GM12878 (cell line): Measurements from ENCODE around the gene MINPP1. TPM values are rescaled to one million over a fixed set of nuclear protein-coding genes. Genes with fewer than 3 reads are reported as not detected.

Experiments used
- ASH2L ChIP-seq: fragments of 300-600, 200-600 bp; sonication (generic); IDR thresholded peaks from 2 replicates; pipeline ENCODE4 v1.6.1; 2017; ENCODE audit warnings: low read depth, mild to moderate bottlenecking, borderline replicate concordance
- CHD1 ChIP-seq: IDR thresholded peaks from 2 replicates; pipeline ENCODE4 v1.6.1; 2012; ENCODE audit warnings: low read depth, low read length, improper control_type of control experiment
- CUX1 ChIP-seq: IDR thresholded peaks from 2 replicates; pipeline ENCODE4 v1.6.1; 2012; ENCODE audit warnings: improper control_type of control experiment, low read depth, low read length; ENCODE audit not compliant: insufficient replicate concordance
- DPF2 ChIP-seq: fragments of 450-650 bp; IDR thresholded peaks from 2 replicates; pipeline ENCODE4 v1.6.1; 2017; ENCODE audit warnings: mild to moderate bottlenecking
- E2F8 ChIP-seq: fragments of 450-650 bp; IDR thresholded peaks from 2 replicates; pipeline ENCODE4 v1.6.1; 2018; ENCODE audit warnings: mild to moderate bottlenecking, low read depth, moderate library complexity; ENCODE audit not compliant: partially characterized antibody
- ELK1 ChIP-seq: IDR thresholded peaks from 2 replicates; pipeline ENCODE4 v1.6.1; 2012; ENCODE audit warnings: low read depth, low read length, improper control_type of control experiment
- GATAD2B ChIP-seq: fragments of 450-650 bp; conservative IDR thresholded peaks from 2 replicates; pipeline ENCODE4 v1.6.1; 2017; ENCODE audit warnings: low read depth, mild to moderate bottlenecking, moderate library complexity
- IRF3 ChIP-seq: fragments of 450-650 bp; IDR thresholded peaks from 2 replicates; pipeline ENCODE4 v1.6.1; 2014; ENCODE audit warnings: mild to moderate bottlenecking
- MXI1 ChIP-seq: fragments of 150-350 bp; IDR thresholded peaks from 2 replicates; pipeline ENCODE4 v1.6.1; 2011; ENCODE audit warnings: low read depth, mild to moderate bottlenecking, inconsistent platforms, low read length, improper control_type of control experiment
- MYC ChIP-seq: IDR thresholded peaks from 2 replicates; pipeline ENCODE4 v1.6.1; 2011; ENCODE audit warnings: mild to moderate bottlenecking, low read length, moderate library complexity, inconsistent platforms; ENCODE audit not compliant: insufficient read depth, insufficient replicate concordance, insufficient read length, severe bottlenecking
- NFXL1 ChIP-seq: fragments of 450-650 bp; IDR thresholded peaks from 2 replicates; pipeline ENCODE4 v1.6.1; 2017; ENCODE audit warnings: antibody characterized with exemption, mild to moderate bottlenecking, borderline replicate concordance
- POLR2A ChIP-seq: IDR thresholded peaks from 2 replicates; pipeline ENCODE4 v1.6.1; 2011; ENCODE audit warnings: low read depth, mild to moderate bottlenecking, low read length
- RB1 ChIP-seq: fragments of 450-650 bp; formaldehyde crosslinking; IDR thresholded peaks from 2 replicates; pipeline ENCODE4 v1.6.1; 2017; ENCODE audit warnings: mild to moderate bottlenecking, borderline replicate concordance
- SMAD1 ChIP-seq: fragments of 450-650 bp; IDR thresholded peaks from 2 replicates; pipeline ENCODE4 v1.6.1; 2018; ENCODE audit warnings: mild to moderate bottlenecking, low read depth; ENCODE audit not compliant: partially characterized antibody
- STAT1 ChIP-seq: fragments of 450-650 bp; conservative IDR thresholded peaks from 2 replicates; pipeline ENCODE4 v1.6.1; 2014; ENCODE audit warnings: antibody characterized with exemption, mild to moderate bottlenecking
- SUPT20H ChIP-seq: IDR thresholded peaks from 2 replicates; pipeline ENCODE4 v1.6.1; 2011; ENCODE audit warnings: low read depth, mild to moderate bottlenecking, low read length, moderate library complexity, borderline replicate concordance; ENCODE audit not compliant: control insufficient read depth
- TAF1 ChIP-seq: IDR thresholded peaks from 2 replicates; pipeline ENCODE4 v1.6.1; 2011; ENCODE audit warnings: mild to moderate bottlenecking, low read depth, low read length, borderline replicate concordance
- TCF3 ChIP-seq: IDR thresholded peaks from 2 replicates; pipeline ENCODE4 v1.6.1; 2012; ENCODE audit warnings: low read depth, mild to moderate bottlenecking, low read length, borderline replicate concordance; ENCODE audit not compliant: insufficient read depth
- ZNF24 ChIP-seq: fragments of 450-650 bp; IDR thresholded peaks from 2 replicates; pipeline ENCODE4 v1.6.1; 2017; ENCODE audit warnings: antibody characterized with exemption, mild to moderate bottlenecking
- ZSCAN29 ChIP-seq: fragments of 450-650 bp; IDR thresholded peaks from 2 replicates; pipeline ENCODE4 v1.6.1; 2017; ENCODE audit warnings: mild to moderate bottlenecking, moderate library complexity
- polyA plus RNA-seq, 11 experiments: library from polyadenylated mRNA; depleted of rRNA in 4 of 11; unstranded in 6 of 11; stranded (reverse) in 5 of 11; fragments of >200 nt; fragmentation: Nextera tagmentation in 4 of 11; fragmentation: Illumina TruSeq in 1 of 11; extraction: Ambion mirVana in 4 of 11; extraction: Trizol in 1 of 11; gene quantifications; 1 replicate in 1 of 11; 2 replicates in 10 of 11; pipeline versions ENCODE4 v1.2.1 to v1.2.3, GENCODE V29; 2011 to 2016; ENCODE audit warnings: inconsistent platforms in 2 of 11, missing spikeins in 2 of 11, low read depth in 1 of 11
- total RNA-seq, 4 experiments: library from RNA; depleted of rRNA in 3 of 4; stranded (reverse); fragments of >200 nt in 3 of 4; fragmentation: Illumina TruSeq in 1 of 4; extraction: Trizol in 1 of 4; gene quantifications; 2 replicates each; pipeline versions ENCODE4 v1.2.1 to v1.2.3, GENCODE V29; 2013 to 2021

MINPP1 gene
- total and polyA plus RNA-seq, 10 of the 15 experiments (the other 5 are each of a cell fraction or from before 2014, with no cell fraction given), result 3.9 to 29.2 (median 10.7) TPM

GRCh38 chr10:87504640-87505365 is at the start of gene MINPP1 (continued):
- TF ChIP-seq ZSCAN29 (0 out of 2 replicates have a peak, but pooled peaks have one; percentile 39), ZNF24 (no peak), POLR2A (peak; percentile 78), CUX1 (no peak), STAT1 (no peak), TCF3 (peak; percentile 41; the same call in 1 of the 2 replicates), MXI1 (no peak), MYC (no peak), RB1 (0 out of 2 replicates have a peak, but pooled peaks have one; percentile 6), ELK1 (peak; percentile 87), TAF1 (peak; percentile 70; the same call in 1 of the 2 replicates), NFXL1 (no peak), SMAD1 (no peak), ASH2L (no peak), CHD1 (no peak), GATAD2B (peak; percentile 60; the same call in 1 of the 2 replicates), DPF2 (0 out of 2 replicates have a peak, but pooled peaks have one; percentile 42), E2F8 (no peak), IRF3 (no peak), SUPT20H (no peak)
